T1000 (cell line): ENCODE results near the gene METTL4.

ENCODE experiments used
- DNase-seq: peaks from one replicate; lab custom pipeline; 2025; ENCODE audit warnings: mixed read lengths; lab: John Stamatoyannopoulos, UW

Gene METTL4

GRCh38 chr18:2571200-2572170 is at the start of gene METTL4, which contains the start of gene NDC80:
METTL4 (minus strand) TSS chr18:2571505; CDS start chr18:2567216, 4,289 bp downstream.
NDC80 (plus strand) TSS chr18:2571557; CDS start chr18:2572986, 1,429 bp downstream.
- DNase-seq: peak; percentile 62

- no peak for DNase-seq
These were observed 46.7 kb upstream of the METTL4 start for GRCh38 chr18:2618009-2618408.

GRCh38 chr18:2617401-2617998 is 46.2 kb upstream of the METTL4 start:
- no peak for DNase-seq

GRCh38 chr18:2612996-2613395 is 41.7 kb upstream of the METTL4 start:
- no peak for DNase-seq

- no peak for DNase-seq
These were observed 39.2 kb upstream of the METTL4 start for GRCh38 chr18:2610549-2610948.

- no peak for DNase-seq
These were observed 38.3 kb upstream of the METTL4 start for GRCh38 chr18:2609604-2610003.

GRCh38 chr18:2606335-2606734 is 35.0 kb upstream of the METTL4 start:
- DNase-seq: no peak

GRCh38 chr18:2602844-2603243 is 31.5 kb upstream of the METTL4 start:
- no peak for DNase-seq

GRCh38 chr18:2597639-2598038 is 26.3 kb upstream of the METTL4 start:
- no peak for DNase-seq

GRCh38 chr18:2590303-2590702 is 19.0 kb upstream of the METTL4 start:
- no peak for DNase-seq

- no peak for DNase-seq
These were observed 18.2 kb upstream of the METTL4 start for GRCh38 chr18:2589345-2590068.

GRCh38 chr18:2588666-2589344 is 17.5 kb upstream of the METTL4 start:
- no peak for DNase-seq

GRCh38 chr18:2587788-2588187 is 16.5 kb upstream of the METTL4 start:
- DNase-seq: no peak

GRCh38 chr18:2573408-2573807 is 2.1 kb upstream of the METTL4 start:
- no peak for DNase-seq

GRCh38 chr18:2572892-2573291 is 1.6 kb upstream of the METTL4 start:
- no peak for DNase-seq

GRCh38 chr18:2572171-2572569 is 865 bp upstream of the METTL4 start:
- no peak for DNase-seq

GRCh38 chr18:2570772-2571199 is 519 bp downstream of the METTL4 start:
- DNase-seq: no peak

GRCh38 chr18:2569338-2570207 is 1.7 kb downstream of the METTL4 start:
- DNase-seq: no peak

- no peak for DNase-seq
These were observed 2.7 kb downstream of the METTL4 start for GRCh38 chr18:2568605-2569004.

- no peak for DNase-seq
These were observed 3.2 kb downstream of the METTL4 start for GRCh38 chr18:2568129-2568528.

- DNase-seq: no peak
These were observed 6.9 kb downstream of the METTL4 start for GRCh38 chr18:2564373-2564772.
